ENCODE results near the gene BAHCC1.
A peak's percentile ranks its signal among the peaks of the same experiment; 100 is the strongest.

Gene BAHCC1

GRCh38 chr17:81432941-81433340 lies 37.7 kb downstream of the BAHCC1 start:
- H3K4me1 ChIP-seq (ENCODE audit: control insufficient read depth, insufficient read depth, low read length), result peaks cover 2% of the 10 kb centered on the region; the same call in 1 of the 2 replicates
- no peaks in the 10 kb centered on the region for H3K9me3 ChIP-seq (ENCODE audit: control insufficient read depth, insufficient read depth, low read depth, low read length)
- no peaks in the 10 kb centered on the region for H3K36me3 ChIP-seq (ENCODE audit: control insufficient read depth in 2 of 2, insufficient read depth in 1 of 2, low read length in 2 of 2)
- H3K27ac ChIP-seq (ENCODE audit: extremely low read depth, low read depth, low read length), result no peak overlapping the region
- no peak overlapping the region for H3K4me3 ChIP-seq (ENCODE audit: low read depth, low read length)
- ChIA-PET CTCF (no interaction called here), POLR2A (interaction anchor here (0.6 kb wide), 1 partner anchor 677 kb away, joined by 3 read pairs; no protein-coding TSS in a partner anchor)
- TF ChIP-seq ZFHX2 (tag by site-specific recombination; conservative IDR thresholded peaks at IDR 0.05), result peak; percentile 15; the same call in 1 of the 2 replicates
- peak; percentile 91 for TF ChIP-seq ZIC2 (tag by site-specific recombination; IDR thresholded peaks at IDR 0.05)
- peak; percentile 87 for TF ChIP-seq GLIS1 (tag by site-specific recombination; IDR thresholded peaks at IDR 0.05)
- TF ChIP-seq ZBTB49 (tag by site-specific recombination; IDR thresholded peaks at IDR 0.05; ENCODE audit: low read depth), result no peak
- no peak for TF ChIP-seq ZNF391 (tag by site-specific recombination; IDR thresholded peaks at IDR 0.05; ENCODE audit: borderline replicate concordance, low read depth)
- peak; percentile 27; the same call in 1 of the 2 replicates for TF ChIP-seq IKZF3 (tag by site-specific recombination; IDR thresholded peaks at IDR 0.05)
- TF ChIP-seq ZNF155 (tag by site-specific recombination; IDR thresholded peaks at IDR 0.05), result no peak
- no peak for TF ChIP-seq ZNF350 (tag by site-specific recombination; IDR thresholded peaks at IDR 0.05)
- TF ChIP-seq ZNF169 (tag by site-specific recombination; IDR thresholded peaks at IDR 0.05), result no peak
- 0 out of 2 replicates have a peak, but pooled peaks have one; percentile 22 for TF ChIP-seq ZBTB8A (tag by site-specific recombination; IDR thresholded peaks at IDR 0.05)
- no peak for TF ChIP-seq ZNF140 (tag by site-specific recombination; IDR thresholded peaks at IDR 0.05)
- TF ChIP-seq SP7 (tag by site-specific recombination; IDR thresholded peaks at IDR 0.05), result no peak
- no peak for TF ChIP-seq ZNF670 (tag by site-specific recombination; IDR thresholded peaks at IDR 0.05; ENCODE audit: low read depth)
- no peak for TF ChIP-seq SALL2 (tag by site-specific recombination; IDR thresholded peaks at IDR 0.05; ENCODE audit: borderline replicate concordance)
- no peak for TF ChIP-seq ZXDB (tag by site-specific recombination; IDR thresholded peaks at IDR 0.05)
- no peak for TF ChIP-seq ZNF23 (tag by site-specific recombination; IDR thresholded peaks at IDR 0.05; ENCODE audit: borderline replicate concordance)
- no peak for TF ChIP-seq SETDB1 (IDR thresholded peaks at IDR 0.05; ENCODE audit: insufficient read length, low read length)
- no peak for TF ChIP-seq TRIM28 (IDR thresholded peaks at IDR 0.05; ENCODE audit: borderline replicate concordance, low read length)
- TF ChIP-seq ZNF596 (tag by site-specific recombination; IDR thresholded peaks at IDR 0.05), result no peak
- no peak for TF ChIP-seq ZBTB1 (tag by site-specific recombination; IDR thresholded peaks at IDR 0.05)
- TF ChIP-seq PATZ1 (tag by site-specific recombination; IDR thresholded peaks at IDR 0.05), result no peak
- TF ChIP-seq ZNF623 (tag by site-specific recombination; IDR thresholded peaks at IDR 0.05), result no peak
- no peak for TF ChIP-seq ZNF416 (tag by site-specific recombination; IDR thresholded peaks at IDR 0.05)
- no peak for TF ChIP-seq ZNF398 (tag by site-specific recombination; IDR thresholded peaks at IDR 0.05)
- TF ChIP-seq, protein P1, sequence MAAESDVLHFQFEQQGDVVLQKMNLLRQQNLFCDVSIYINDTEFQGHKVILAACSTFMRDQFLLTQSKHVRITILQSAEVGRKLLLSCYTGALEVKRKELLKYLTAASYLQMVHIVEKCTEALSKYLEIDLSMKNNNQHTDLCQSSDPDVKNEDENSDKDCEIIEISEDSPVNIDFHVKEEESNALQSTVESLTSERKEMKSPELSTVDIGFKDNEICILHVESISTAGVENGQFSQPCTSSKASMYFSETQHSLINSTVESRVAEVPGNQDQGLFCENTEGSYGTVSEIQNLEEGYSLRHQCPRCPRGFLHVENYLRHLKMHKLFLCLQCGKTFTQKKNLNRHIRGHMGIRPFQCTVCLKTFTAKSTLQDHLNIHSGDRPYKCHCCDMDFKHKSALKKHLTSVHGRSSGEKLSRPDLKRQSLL (tag by site-specific recombination; IDR thresholded peaks at IDR 0.05), result no peak
- TF ChIP-seq, protein P2, sequence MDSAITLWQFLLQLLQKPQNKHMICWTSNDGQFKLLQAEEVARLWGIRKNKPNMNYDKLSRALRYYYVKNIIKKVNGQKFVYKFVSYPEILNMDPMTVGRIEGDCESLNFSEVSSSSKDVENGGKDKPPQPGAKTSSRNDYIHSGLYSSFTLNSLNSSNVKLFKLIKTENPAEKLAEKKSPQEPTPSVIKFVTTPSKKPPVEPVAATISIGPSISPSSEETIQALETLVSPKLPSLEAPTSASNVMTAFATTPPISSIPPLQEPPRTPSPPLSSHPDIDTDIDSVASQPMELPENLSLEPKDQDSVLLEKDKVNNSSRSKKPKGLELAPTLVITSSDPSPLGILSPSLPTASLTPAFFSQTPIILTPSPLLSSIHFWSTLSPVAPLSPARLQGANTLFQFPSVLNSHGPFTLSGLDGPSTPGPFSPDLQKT (IDR thresholded peaks at IDR 0.05; ENCODE audit: borderline replicate concordance, low read depth, low read length), result no peak
- no peak for TF ChIP-seq HOXC10 (CRISPR knock-in tag; IDR thresholded peaks at IDR 0.05)
- TF ChIP-seq, protein P3, sequence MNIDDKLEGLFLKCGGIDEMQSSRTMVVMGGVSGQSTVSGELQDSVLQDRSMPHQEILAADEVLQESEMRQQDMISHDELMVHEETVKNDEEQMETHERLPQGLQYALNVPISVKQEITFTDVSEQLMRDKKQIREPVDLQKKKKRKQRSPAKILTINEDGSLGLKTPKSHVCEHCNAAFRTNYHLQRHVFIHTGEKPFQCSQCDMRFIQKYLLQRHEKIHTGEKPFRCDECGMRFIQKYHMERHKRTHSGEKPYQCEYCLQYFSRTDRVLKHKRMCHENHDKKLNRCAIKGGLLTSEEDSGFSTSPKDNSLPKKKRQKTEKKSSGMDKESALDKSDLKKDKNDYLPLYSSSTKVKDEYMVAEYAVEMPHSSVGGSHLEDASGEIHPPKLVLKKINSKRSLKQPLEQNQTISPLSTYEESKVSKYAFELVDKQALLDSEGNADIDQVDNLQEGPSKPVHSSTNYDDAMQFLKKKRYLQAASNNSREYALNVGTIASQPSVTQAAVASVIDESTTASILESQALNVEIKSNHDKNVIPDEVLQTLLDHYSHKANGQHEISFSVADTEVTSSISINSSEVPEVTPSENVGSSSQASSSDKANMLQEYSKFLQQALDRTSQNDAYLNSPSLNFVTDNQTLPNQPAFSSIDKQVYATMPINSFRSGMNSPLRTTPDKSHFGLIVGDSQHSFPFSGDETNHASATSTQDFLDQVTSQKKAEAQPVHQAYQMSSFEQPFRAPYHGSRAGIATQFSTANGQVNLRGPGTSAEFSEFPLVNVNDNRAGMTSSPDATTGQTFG (tag by site-specific recombination; IDR thresholded peaks at IDR 0.05; ENCODE audit: borderline replicate concordance), result no peak
- TF ChIP-seq ZFP69B (tag by site-specific recombination; IDR thresholded peaks at IDR 0.05), result no peak

Data from HEK293 (cell line).